K562 (cell line): ENCODE measurements around the gene TGFA.

Experiments used
- CHD1 ChIP-seq: fragments of 200-600 bp; sonication (generic); IDR thresholded peaks from one replicate; pipeline ENCODE4 v1.6.1; 2012; ENCODE audit warnings: mild to moderate bottlenecking, moderate library complexity, low read length, inconsistent platforms
- FIP1L1 ChIP-seq: fragments of 200-400 bp; formaldehyde crosslinking; IDR thresholded peaks from 2 replicates; pipeline ENCODE4 v1.6.1; 2018; ENCODE audit warnings: mild to moderate bottlenecking, low read depth, low read length; ENCODE audit not compliant: poor library complexity, severe bottlenecking
- HCFC1 ChIP-seq: IDR thresholded peaks from 2 replicates; pipeline ENCODE4 v1.6.1; 2012; ENCODE audit warnings: low read depth, low read length, improper control_type of control experiment
- POLR2AphosphoS5 ChIP-seq: IDR thresholded peaks from 2 replicates; pipeline ENCODE4 v1.6.1; 2011; ENCODE audit warnings: mild to moderate bottlenecking, low read depth, low read length, moderate library complexity; ENCODE audit not compliant: control insufficient read depth, insufficient read depth
- RBFOX2 ChIP-seq: fragments of 200-400 bp; formaldehyde crosslinking; IDR thresholded peaks from 2 replicates; pipeline ENCODE4 v1.6.1; 2017; ENCODE audit warnings: low read depth, mild to moderate bottlenecking, low read length, moderate library complexity
- SMARCE1 ChIP-seq: fragments of 450-650 bp; IDR thresholded peaks from 2 replicates; pipeline ENCODE4 v1.7.1; 2016; ENCODE audit warnings: mild to moderate bottlenecking
- ZNF3 ChIP-seq: fragments of 250-450 bp; sonication (Bioruptor Pico); IDR thresholded peaks from 2 replicates; pipeline ENCODE4 v1.5.0; 2021; ENCODE audit warnings: mild to moderate bottlenecking, moderate library complexity
- TF ChIP-seq, protein P1 (sequence below), 2 experiments: fragments of 450-650 bp in 1 of 2; sonication (generic) in 1 of 2; formaldehyde crosslinking in 1 of 2; IDR thresholded peaks in 1 of 2; conservative IDR thresholded peaks in 1 of 2; 2 replicates each; pipeline versions ENCODE4 v1.6.1 to v1.8.1; 2016 to 2023; ENCODE audit warnings: mild to moderate bottlenecking in 2 of 2, moderate library complexity in 2 of 2, inconsistent platforms in 1 of 2, missing genetic modification reagents in 1 of 2

DNA sequence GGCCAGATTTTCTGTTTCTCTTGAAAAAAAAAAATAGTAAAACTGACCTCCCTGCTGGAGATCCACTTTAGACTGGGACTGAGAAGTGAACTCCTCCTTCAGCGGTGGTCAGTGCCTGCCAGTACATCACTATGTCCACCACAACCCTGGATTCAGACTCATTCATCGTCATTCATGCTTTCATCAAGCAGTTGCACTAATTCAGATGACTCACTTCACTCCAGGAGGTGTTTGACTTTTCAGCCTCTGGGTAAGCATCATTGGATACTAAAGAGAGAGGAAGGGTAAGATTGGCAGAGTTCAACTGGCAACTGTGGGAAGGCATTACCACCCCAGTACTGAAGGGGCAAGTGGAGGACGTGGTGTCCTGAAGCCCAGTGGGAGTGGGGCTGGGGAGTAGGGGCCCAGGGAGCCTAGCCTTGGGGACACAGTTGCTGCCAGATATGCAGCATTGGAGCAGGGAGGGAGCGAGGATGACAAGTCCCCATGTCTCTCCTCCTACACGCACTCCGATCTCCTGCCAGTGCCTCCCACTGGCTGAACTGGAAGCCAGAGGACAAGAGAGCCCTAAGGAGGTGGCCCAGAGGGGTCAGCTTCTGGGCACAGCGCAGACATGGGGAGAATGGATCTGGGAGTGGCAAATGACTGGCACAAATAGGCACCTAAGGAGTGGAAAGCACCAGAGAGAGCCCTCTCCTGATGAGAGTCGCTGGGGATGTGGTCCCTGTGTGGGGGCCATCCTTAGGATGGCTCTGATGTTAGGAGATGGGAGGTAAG lies 111.1 kb downstream of the TGFA start:
- TF ChIP-seq SMARCE1 (no peak), RBFOX2 (no peak), HCFC1 (no peak), POLR2AphosphoS5 (no peak), ZNF3 (CRISPR knock-in tag) (no peak), FIP1L1 (no peak), CHD1 (no peak)
- TF ChIP-seq, protein P1, sequence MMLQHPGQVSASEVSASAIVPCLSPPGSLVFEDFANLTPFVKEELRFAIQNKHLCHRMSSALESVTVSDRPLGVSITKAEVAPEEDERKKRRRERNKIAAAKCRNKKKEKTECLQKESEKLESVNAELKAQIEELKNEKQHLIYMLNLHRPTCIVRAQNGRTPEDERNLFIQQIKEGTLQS (IDR thresholded peaks at IDR 0.05) = no peak
- TF ChIP-seq, protein P1 (CRISPR knock-in tag; conservative IDR thresholded peaks at IDR 0.05) = no peak
